LNCaP clone FGC (cell line): ENCODE data around the gene IFNL2.
"Not testable (repeated sequence)": the region's sequence is repeated elsewhere in the genome, so short reads cannot be mapped to it uniquely, and the experiment has no call there.

Experiments
- DNase-seq: peaks from one replicate; pipeline ENCODE4 v3.0.0-alpha.2; 2011; ENCODE audit warnings: low read depth
- H3K4me3 ChIP-seq: 2 replicates; pipeline ENCODE4 v1.5.1; 2011; ENCODE audit warnings: mild to moderate bottlenecking, low read depth, low read length, control low read depth
- TF ChIP-seq, protein P1 (sequence below): IDR thresholded peaks from 2 replicates; pipeline ENCODE4 v1.5.1; 2012; ENCODE audit warnings: mild to moderate bottlenecking; ENCODE audit not compliant: control insufficient read depth, insufficient read depth; ENCODE audit errors: extremely low read depth

Gene IFNL2

DNA sequence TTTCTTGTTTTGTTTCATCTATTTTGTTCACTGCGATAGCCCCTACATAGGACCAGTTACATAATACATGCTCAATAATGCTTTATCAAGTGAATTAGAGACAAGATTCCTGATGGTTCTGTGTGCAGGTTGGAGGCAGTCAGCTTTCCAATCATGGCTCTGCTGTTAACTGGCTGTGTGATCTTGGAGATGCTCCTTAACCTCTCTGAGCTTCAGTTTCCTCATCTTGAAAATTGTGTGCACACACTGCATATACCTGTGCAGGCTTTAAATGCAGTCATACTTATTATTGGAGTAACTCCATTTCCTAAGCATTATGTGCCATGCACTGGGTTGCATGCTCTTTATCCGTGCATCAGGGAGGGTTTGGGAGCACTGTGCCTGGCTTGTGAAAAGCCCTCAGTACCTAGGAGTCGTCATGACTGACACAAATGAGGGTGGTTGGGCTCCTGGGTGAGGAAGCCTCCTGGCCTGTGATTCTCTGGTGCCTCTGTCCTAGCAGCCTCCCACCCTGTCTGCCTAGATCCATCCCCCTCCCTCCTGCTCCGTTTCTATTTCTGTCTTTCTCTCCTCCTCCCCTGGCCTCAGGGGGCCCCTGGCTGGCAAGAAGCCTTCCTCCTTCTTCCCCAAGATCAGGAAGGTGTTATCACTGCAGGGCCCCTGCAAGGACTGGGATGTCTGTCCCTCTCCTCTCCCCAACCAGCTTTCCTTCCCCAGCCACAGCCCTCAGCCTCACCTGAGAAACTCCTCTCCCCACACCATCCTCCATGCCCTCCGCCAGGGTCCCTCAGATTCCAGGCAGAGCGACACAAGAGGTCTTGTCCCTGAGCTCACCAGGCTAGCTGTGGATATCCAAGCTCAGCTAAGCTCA, 36.7 kb downstream of the IFNL2 start:
- TF ChIP-seq, protein P1, sequence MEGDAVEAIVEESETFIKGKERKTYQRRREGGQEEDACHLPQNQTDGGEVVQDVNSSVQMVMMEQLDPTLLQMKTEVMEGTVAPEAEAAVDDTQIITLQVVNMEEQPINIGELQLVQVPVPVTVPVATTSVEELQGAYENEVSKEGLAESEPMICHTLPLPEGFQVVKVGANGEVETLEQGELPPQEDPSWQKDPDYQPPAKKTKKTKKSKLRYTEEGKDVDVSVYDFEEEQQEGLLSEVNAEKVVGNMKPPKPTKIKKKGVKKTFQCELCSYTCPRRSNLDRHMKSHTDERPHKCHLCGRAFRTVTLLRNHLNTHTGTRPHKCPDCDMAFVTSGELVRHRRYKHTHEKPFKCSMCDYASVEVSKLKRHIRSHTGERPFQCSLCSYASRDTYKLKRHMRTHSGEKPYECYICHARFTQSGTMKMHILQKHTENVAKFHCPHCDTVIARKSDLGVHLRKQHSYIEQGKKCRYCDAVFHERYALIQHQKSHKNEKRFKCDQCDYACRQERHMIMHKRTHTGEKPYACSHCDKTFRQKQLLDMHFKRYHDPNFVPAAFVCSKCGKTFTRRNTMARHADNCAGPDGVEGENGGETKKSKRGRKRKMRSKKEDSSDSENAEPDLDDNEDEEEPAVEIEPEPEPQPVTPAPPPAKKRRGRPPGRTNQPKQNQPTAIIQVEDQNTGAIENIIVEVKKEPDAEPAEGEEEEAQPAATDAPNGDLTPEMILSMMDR, result no peak
- no peak overlapping the region for H3K4me3 ChIP-seq
- no peak for DNase-seq

DNA sequence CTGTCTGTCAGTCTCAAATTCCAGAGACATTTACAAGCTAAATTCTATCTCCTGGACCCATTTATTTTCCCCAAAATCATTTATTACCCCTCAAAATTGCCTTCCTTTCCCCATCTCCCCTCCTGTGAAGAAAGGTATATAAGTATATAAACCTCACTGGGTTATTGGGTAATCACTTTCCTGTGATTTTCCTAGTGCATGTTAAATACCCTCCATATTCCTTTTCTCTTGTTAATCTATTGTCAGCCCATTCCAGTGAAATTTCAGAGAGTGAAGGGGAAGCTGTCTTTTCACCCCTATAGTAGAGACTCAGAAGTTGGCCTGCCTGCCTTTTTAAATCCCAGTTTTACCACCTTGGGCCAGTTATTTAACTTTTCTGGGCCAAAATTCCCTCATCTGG, 37.9 kb downstream of the IFNL2 start:
- no peak for DNase-seq
- TF ChIP-seq, protein P1, result no peak
- no peak overlapping the region for H3K4me3 ChIP-seq

DNA sequence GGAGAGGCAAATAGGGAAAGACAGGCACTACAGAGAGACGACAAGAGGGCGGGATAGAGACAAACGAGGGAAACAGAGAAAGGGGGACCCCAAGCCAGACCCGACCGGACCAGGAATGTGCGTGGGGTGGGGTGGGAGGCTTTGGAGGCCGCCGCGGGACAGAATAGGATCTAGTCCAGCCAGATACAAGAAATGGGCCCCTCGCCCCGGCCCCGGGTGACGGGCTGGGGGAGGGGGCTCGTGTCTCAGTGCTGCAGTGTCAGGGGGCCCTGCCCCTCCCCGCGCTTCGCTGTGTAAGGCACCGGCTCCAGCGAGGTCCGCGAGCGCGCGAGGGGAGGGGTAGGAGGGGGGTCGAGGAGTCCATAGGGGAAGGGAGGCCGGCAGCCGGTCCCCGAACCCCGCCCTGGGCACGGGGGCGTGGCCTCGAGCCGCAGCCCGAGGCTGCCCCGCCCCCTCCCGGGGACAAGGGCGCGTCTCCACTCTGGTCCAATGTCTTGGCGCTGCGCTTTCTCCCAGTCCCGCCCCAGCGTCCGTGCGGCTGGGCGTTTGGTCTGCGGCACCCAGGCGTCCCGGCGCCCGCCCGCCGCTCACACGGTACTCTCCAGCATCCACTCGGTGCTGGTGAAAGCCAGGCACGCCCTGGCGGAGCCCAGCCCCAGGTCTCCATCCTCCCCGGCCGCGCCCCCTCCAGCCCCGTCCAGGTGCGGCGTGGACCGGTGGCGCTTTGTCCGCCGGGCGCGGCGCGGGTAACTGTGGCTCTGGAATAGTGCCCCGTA, 39.0 kb downstream of the IFNL2 start:
- TF ChIP-seq, protein P1, result no peak
- no peak for DNase-seq
- no peak overlapping the region for H3K4me3 ChIP-seq

DNA sequence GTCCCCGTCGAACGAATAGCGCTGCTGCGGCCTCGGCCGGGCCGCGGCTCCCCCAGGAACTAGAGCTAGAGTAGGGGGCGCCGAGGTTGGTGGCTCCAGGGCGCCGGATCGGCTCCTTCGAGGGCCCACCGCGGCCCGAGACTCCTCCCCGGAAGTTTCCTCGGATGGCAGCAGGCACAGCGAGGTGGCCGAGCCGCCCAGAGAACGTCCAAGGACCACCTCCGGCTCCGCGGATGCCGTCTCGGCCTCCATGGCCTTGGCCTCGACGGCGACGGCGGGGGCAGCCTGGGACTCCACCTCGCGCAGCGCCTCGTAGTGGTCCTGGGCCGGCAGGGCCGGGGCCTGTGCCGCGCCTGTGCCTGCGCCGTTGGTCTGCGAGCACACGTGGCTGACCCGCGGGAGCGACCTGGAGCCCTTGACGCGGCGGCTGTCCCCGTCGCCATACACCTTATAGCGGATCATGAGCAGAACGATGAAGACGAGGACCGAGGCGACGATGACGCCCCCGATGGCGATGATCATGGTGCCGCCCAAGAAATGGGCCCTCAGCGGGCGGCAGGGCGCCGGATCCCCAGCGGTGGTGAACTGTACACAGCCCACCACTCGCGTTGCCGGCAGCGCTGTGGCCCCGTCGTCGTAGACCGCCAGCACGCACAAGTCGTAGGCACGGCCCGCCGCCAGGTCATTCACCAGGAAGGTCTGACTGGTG, 39.8 kb downstream of the IFNL2 start:
- TF ChIP-seq, protein P1, result no peak
- DNase-seq, result no peak
- H3K4me3 ChIP-seq, result no peak overlapping the region

DNA sequence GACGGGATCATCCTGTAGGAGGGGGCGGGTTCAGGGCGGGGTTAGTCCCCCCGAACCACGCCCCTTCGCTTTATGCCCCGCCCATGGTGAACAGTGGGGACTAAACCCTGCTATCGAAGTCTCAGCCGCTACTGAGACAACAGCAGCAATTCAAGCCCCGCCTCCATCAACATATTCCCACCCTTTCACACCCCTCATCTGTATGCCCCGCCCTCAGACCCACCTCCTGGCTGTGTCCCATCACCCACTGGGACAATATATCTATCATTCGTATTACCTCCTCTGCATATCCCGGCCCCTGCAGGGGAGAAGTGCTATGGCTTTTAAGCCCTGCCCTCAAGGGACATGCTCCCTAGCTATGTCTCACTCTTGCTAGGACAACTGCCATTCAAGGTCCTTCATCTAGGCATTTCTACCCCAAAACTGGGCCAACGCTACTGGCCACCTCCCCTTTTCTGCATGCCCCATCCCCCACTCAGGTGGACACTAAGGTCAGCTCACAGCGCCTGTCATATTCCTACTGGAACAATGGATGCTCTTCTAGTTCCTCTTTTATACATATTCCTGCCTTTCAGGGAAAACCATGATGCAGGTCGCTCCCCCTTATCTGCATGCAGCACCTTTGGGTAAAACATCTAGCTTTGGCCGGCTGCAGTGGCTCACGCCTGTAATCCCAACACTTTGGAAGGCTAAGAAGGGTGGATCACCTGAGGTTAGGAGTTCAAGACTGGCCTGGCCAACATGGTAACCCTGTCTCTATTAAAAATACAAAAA, 40.5 kb downstream of the IFNL2 start:
- no peak for DNase-seq
- TF ChIP-seq, protein P1, result no peak
- no peak overlapping the region for H3K4me3 ChIP-seq

DNA sequence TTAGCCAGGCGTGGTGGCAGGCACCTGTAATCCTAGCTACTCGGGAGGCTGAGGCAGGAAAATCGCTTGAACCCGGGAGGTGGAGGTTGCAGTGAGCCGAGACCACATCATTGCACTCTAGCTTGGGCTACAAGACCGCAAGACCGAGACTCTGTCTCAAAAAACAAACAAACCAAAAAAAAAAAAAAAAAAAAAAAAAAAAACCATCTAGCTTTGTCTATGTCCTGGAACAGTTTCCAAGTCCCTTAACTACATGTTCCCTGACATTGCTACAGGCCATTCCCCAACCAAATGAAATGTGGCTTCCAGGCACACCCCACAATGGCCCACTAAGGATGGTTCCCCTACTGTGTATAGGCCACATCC, 41.1 kb downstream of the IFNL2 start:
- DNase-seq, result not testable (repeated sequence)

More for the DNA sequence above, 41.1 kb downstream of the IFNL2 start:
- not testable (repeated sequence) for H3K4me3 ChIP-seq
